Keratinocyte (primary cell): Measurements from ENCODE around the gene PGLYRP4. TPM values are rescaled to one million over a fixed set of nuclear protein-coding genes. Genes with fewer than 3 reads are reported as not detected.
A peak's percentile ranks its signal among the peaks of the same experiment; 100 is the strongest.

Experiments used
- DNase-seq: peaks from one replicate; pipeline ENCODE4 v3.0.0-alpha.2; 2011; ENCODE audit warnings: low read depth, missing footprints, low spot score
- FAIRE-seq: peaks from 2 replicates; lab custom pipeline; 2011; peaks lifted over from hg19 to GRCh38; lab: Jason Lieb, UNC
- H2AFZ ChIP-seq: 2 replicates; pipeline ENCODE4 v1.6.0; 2012; ENCODE audit warnings: low read length, control low read depth, inconsistent platforms; ENCODE audit not compliant: control insufficient read depth
- H3K27ac ChIP-seq: 2 replicates; pipeline ENCODE4 v1.5.1; 2011; ENCODE audit warnings: low read length; ENCODE audit not compliant: control insufficient read depth, insufficient read depth
- H3K27me3 ChIP-seq: 3 replicates; pipeline ENCODE4 v1.6.0; 2011; ENCODE audit warnings: low read length; ENCODE audit not compliant: control insufficient read depth, insufficient read depth; ENCODE audit errors: extremely low read depth
- H3K36me3 ChIP-seq, 2 experiments: 2 replicates in 1 of 2; 3 replicates in 1 of 2; pipeline ENCODE4 v1.5.1; 2011; ENCODE audit warnings: low read length in 2 of 2, mild to moderate bottlenecking in 1 of 2; ENCODE audit not compliant: control insufficient read depth in 2 of 2, insufficient read depth in 2 of 2; ENCODE audit errors: extremely low read depth in 1 of 2
- H3K4me1 ChIP-seq: 3 replicates; pipeline ENCODE4 v1.5.1; 2011; ENCODE audit warnings: low read length; ENCODE audit not compliant: control insufficient read depth, insufficient read depth; ENCODE audit errors: extremely low read depth
- H3K4me2 ChIP-seq: 3 replicates; pipeline ENCODE4 v1.6.0; 2011; ENCODE audit warnings: low read depth, low read length; ENCODE audit not compliant: control insufficient read depth, insufficient read depth; ENCODE audit errors: extremely low read depth
- H3K4me3 ChIP-seq, 3 experiments: fragments of 200-600 bp in 1 of 3; sonication (generic) in 1 of 3; 2 replicates in 2 of 3; 3 replicates in 1 of 3; pipeline ENCODE4 v1.5.1; 2011 to 2016; ENCODE audit warnings: low read length in 3 of 3, mild to moderate bottlenecking in 3 of 3, control low read depth in 2 of 3, inconsistent platforms in 1 of 3, low read depth in 1 of 3, mixed read lengths in 1 of 3, mixed run types in 1 of 3, moderate library complexity in 1 of 3; ENCODE audit not compliant: control insufficient read depth in 2 of 3, insufficient read depth in 2 of 3; ENCODE audit errors: extremely low read depth in 1 of 3
- H3K79me2 ChIP-seq: 2 replicates; pipeline ENCODE4 v1.6.0; 2012; ENCODE audit warnings: low read length; ENCODE audit not compliant: control insufficient read depth, insufficient read depth
- H3K9ac ChIP-seq: 3 replicates; pipeline ENCODE4 v1.6.0; 2011; ENCODE audit warnings: low read length; ENCODE audit not compliant: control insufficient read depth, insufficient read depth; ENCODE audit errors: extremely low read depth
- H3K9me1 ChIP-seq: 3 replicates; pipeline ENCODE4 v1.6.0; 2011; ENCODE audit warnings: low read length; ENCODE audit not compliant: control insufficient read depth, insufficient read depth; ENCODE audit errors: extremely low read depth
- H3K9me3 ChIP-seq: 2 replicates; pipeline ENCODE4 v1.5.1; 2012; ENCODE audit warnings: low read depth, low read length; ENCODE audit not compliant: control insufficient read depth
- H4K20me1 ChIP-seq: 3 replicates; pipeline ENCODE4 v1.6.0; 2011; ENCODE audit warnings: low read length; ENCODE audit not compliant: control insufficient read depth, insufficient read depth; ENCODE audit errors: extremely low read depth
- CTCF ChIP-seq, 3 experiments: IDR thresholded peaks in 1 of 3; conservative IDR thresholded peaks in 1 of 3; optimal IDR thresholded peaks in 1 of 3; 2 replicates in 2 of 3; 3 replicates in 1 of 3; pipeline versions ENCODE3 to v1.5.1; 2011; ENCODE audit warnings: low read length in 3 of 3, mild to moderate bottlenecking in 3 of 3, moderate library complexity in 2 of 3, control low read depth in 1 of 3, inconsistent platforms in 1 of 3; ENCODE audit not compliant: insufficient read depth in 2 of 3; ENCODE audit errors: extremely low read depth in 1 of 3
- EZH2 ChIP-seq: IDR thresholded peaks from one replicate; pipeline ENCODE4 v1.6.1; 2012; ENCODE audit warnings: inconsistent platforms, mild to moderate bottlenecking, low read length, moderate library complexity
- dilution Hi-C: fragments of 300-500 bp; cut with MboI; formaldehyde crosslinking; loops from one replicate; pipeline ENCODE4 v1.7.0; 2020; ENCODE audit warnings: low sequenced_read_pairs; ENCODE audit not compliant: extremely low pct_ligation_motif_present
- polyA plus RNA-seq, 5 experiments: library from polyadenylated mRNA; depleted of rRNA in 3 of 5; stranded (reverse) in 3 of 5; stranded (forward) in 1 of 5; unstranded in 1 of 5; fragments of >200 nt; gene quantifications; 1 replicate in 1 of 5; 2 replicates in 3 of 5; 3 replicates in 1 of 5; pipeline versions ENCODE4 v1.2.1 to v1.2.3, GENCODE V29; 2011 to 2012; ENCODE audit warnings: missing spikeins in 2 of 5, low read depth in 1 of 5, low replicate concordance in 1 of 5

The PGLYRP4 gene
- polyA plus RNA-seq, 1 donor (not counting 4 experiments of a cell fraction or from before 2014, with no cell fraction given): 3.8 TPM

- Histone ChIP-seq H3K9me3 (no peaks in the 10 kb centered on the region), H3K4me2 (no peak overlapping the region), H3K9me1 (no peaks in the 10 kb centered on the region), H3K79me2 (no peaks in the 10 kb centered on the region), H3K4me3 (no peak overlapping the region), H3K9ac (no peak overlapping the region), H3K27ac (peak overlapping the region; percentile 42), H4K20me1 (no peaks in the 10 kb centered on the region), H2AFZ (no peak overlapping the region), H3K4me1 (peaks cover 57% of the 10 kb centered on the region), H3K27me3 (no peaks in the 10 kb centered on the region), H3K36me3 (no peaks in the 10 kb centered on the region)
- DNase-seq (no peak), FAIRE-seq (no peak)
- TF ChIP-seq CTCF (optimal IDR thresholded peaks at IDR 0.05 in 1 of 3, IDR thresholded peaks at IDR 0.05 in 1 of 3, conservative IDR thresholded peaks at IDR 0.05 in 1 of 3; ENCODE audit: extremely low read depth in 1 of 3, insufficient read depth in 2 of 3, low read length in 3 of 3): no peak
- TF ChIP-seq EZH2: no peak
- dilution Hi-C loops: no loop called here
Observed at GRCh38 chr1:153387001-153387400, 38.4 kb upstream of the PGLYRP4 start.

GRCh38 chr1:153386500-153386901 lies 37.9 kb upstream of the PGLYRP4 start:
- H3K27me3 ChIP-seq: no peaks in the 10 kb centered on the region
- peak overlapping the region; percentile 14 for H3K4me2 ChIP-seq
- peaks cover 54% of the 10 kb centered on the region for H3K4me1 ChIP-seq
- no peaks in the 10 kb centered on the region for H3K79me2 ChIP-seq
- TF ChIP-seq CTCF (optimal IDR thresholded peaks at IDR 0.05 in 1 of 3, IDR thresholded peaks at IDR 0.05 in 1 of 3, conservative IDR thresholded peaks at IDR 0.05 in 1 of 3; ENCODE audit: extremely low read depth in 1 of 3, insufficient read depth in 2 of 3, low read length in 3 of 3) (no peak), EZH2 (no peak)
- DNase-seq: no peak
- H3K9me1 ChIP-seq: no peaks in the 10 kb centered on the region
- H3K9ac ChIP-seq: no peak overlapping the region
- peak; percentile 93 for FAIRE-seq
- H4K20me1 ChIP-seq: no peaks in the 10 kb centered on the region
- dilution Hi-C loops: no loop called here
- no peaks in the 10 kb centered on the region for H3K36me3 ChIP-seq
- H3K27ac ChIP-seq: peak overlapping the region; percentile 58
- H3K4me3 ChIP-seq: no peak overlapping the region
- H3K9me3 ChIP-seq: no peaks in the 10 kb centered on the region
- H2AFZ ChIP-seq: no peak overlapping the region
